HEK293 (cell line): ENCODE measurements around the gene DNAH8.

Source experiments
- CTCF ChIA-PET: fragments of 350-600 bp; formaldehyde crosslinking; extraction: SDS; loops from one replicate; lab custom pipeline; 2021; ENCODE audit warnings: antibody characterized with exemption; lab: Yijun Ruan, JAX
- POLR2A ChIA-PET: fragments of 300-600 bp; formaldehyde crosslinking; extraction: SDS; loops from one replicate; lab custom pipeline; 2020; ENCODE audit warnings: antibody characterized with exemption, inconsistent platforms; lab: Yijun Ruan, JAX
- H3K27ac ChIP-seq: fragments of 200-500 bp; sonication (Bioruptor generic); 2 replicates; pipeline ENCODE4 v1.5.1; 2014; ENCODE audit warnings: low read depth, low read length, control low read depth, inconsistent platforms; ENCODE audit errors: extremely low read depth
- H3K36me3 ChIP-seq, 2 experiments: fragments of 200-500 bp in 1 of 2; sonication (Bioruptor generic) in 1 of 2; 1 replicate in 1 of 2; 2 replicates in 1 of 2; pipeline ENCODE4 v1.5.1; 2014 to 2017; ENCODE audit warnings: inconsistent platforms in 2 of 2, low read length in 2 of 2; ENCODE audit not compliant: control insufficient read depth in 2 of 2, insufficient read depth in 1 of 2
- H3K4me1 ChIP-seq: fragments of 200-500 bp; sonication (Bioruptor generic); 2 replicates; pipeline ENCODE4 v1.5.1; 2014; ENCODE audit warnings: mild to moderate bottlenecking, low read length, inconsistent platforms; ENCODE audit not compliant: control insufficient read depth, insufficient read depth
- H3K4me3 ChIP-seq: 2 replicates; pipeline ENCODE4 v1.5.1; 2011; ENCODE audit warnings: low read depth, mild to moderate bottlenecking, control low read depth, low read length, moderate library complexity
- H3K9me3 ChIP-seq: fragments of 200-500 bp; sonication (Bioruptor generic); 2 replicates; pipeline ENCODE4 v1.5.1; 2014; ENCODE audit warnings: low read depth, low read length, inconsistent platforms; ENCODE audit not compliant: control insufficient read depth, insufficient read depth
- BCL11B ChIP-seq: fragments of 450-650 bp; formaldehyde crosslinking; IDR thresholded peaks from 2 replicates; pipeline ENCODE4 v1.5.1; 2016; ENCODE audit warnings: low read depth, missing biosample characterization, missing genetic modification characterization
- GLIS1 ChIP-seq: fragments of 450-650 bp; formaldehyde crosslinking; IDR thresholded peaks from 2 replicates; pipeline ENCODE4 v1.5.1; 2016; ENCODE audit warnings: missing biosample characterization, missing genetic modification characterization
- HOXC10 ChIP-seq: sonication (generic); formaldehyde crosslinking; IDR thresholded peaks from 2 replicates; pipeline ENCODE4 v1.8.1; 2023; ENCODE audit warnings: mild to moderate bottlenecking, missing genetic modification reagents
- PRDM6 ChIP-seq: fragments of 450-650 bp; formaldehyde crosslinking; IDR thresholded peaks from 2 replicates; pipeline ENCODE4 v1.5.1; 2017; ENCODE audit warnings: missing biosample characterization, missing genetic modification characterization
- ZBTB48 ChIP-seq: fragments of 450-650 bp; formaldehyde crosslinking; IDR thresholded peaks from 2 replicates; pipeline ENCODE4 v1.5.1; 2016; ENCODE audit warnings: missing biosample characterization, missing genetic modification characterization
- ZBTB7A ChIP-seq: fragments of 450-650 bp; formaldehyde crosslinking; IDR thresholded peaks from 2 replicates; pipeline ENCODE4 v1.5.1; 2016; ENCODE audit warnings: low read depth, missing biosample characterization, missing genetic modification characterization
- ZEB2 ChIP-seq: fragments of 450-650 bp; formaldehyde crosslinking; IDR thresholded peaks from 2 replicates; pipeline ENCODE4 v1.5.1; 2016; ENCODE audit warnings: missing biosample characterization, missing genetic modification characterization
- ZFHX2 ChIP-seq: fragments of 450-650 bp; formaldehyde crosslinking; conservative IDR thresholded peaks from 2 replicates; pipeline ENCODE4 v1.5.1; 2016; ENCODE audit warnings: missing biosample characterization, missing genetic modification characterization
- ZNF23 ChIP-seq: fragments of 450-650 bp; formaldehyde crosslinking; IDR thresholded peaks from 2 replicates; pipeline ENCODE4 v1.5.1; 2016; ENCODE audit warnings: missing biosample characterization, missing genetic modification characterization, borderline replicate concordance
- ZNF248 ChIP-seq: fragments of 450-650 bp; formaldehyde crosslinking; IDR thresholded peaks from 2 replicates; pipeline ENCODE4 v1.5.1; 2017; ENCODE audit warnings: missing biosample characterization, missing genetic modification characterization
- ZNF350 ChIP-seq: fragments of 450-650 bp; formaldehyde crosslinking; IDR thresholded peaks from 2 replicates; pipeline ENCODE4 v1.5.0; 2017; ENCODE audit warnings: missing biosample characterization, mild to moderate bottlenecking, missing genetic modification characterization
- ZNF404 ChIP-seq: fragments of 450-650 bp; formaldehyde crosslinking; IDR thresholded peaks from 2 replicates; pipeline ENCODE4 v1.5.1; 2017; ENCODE audit warnings: missing biosample characterization, missing genetic modification characterization
- ZNF449 ChIP-seq: fragments of 450-650 bp; formaldehyde crosslinking; IDR thresholded peaks from 2 replicates; pipeline ENCODE4 v1.5.1; 2017; ENCODE audit warnings: missing biosample characterization, mild to moderate bottlenecking, missing genetic modification characterization, moderate library complexity
- ZNF514 ChIP-seq: fragments of 450-650 bp; formaldehyde crosslinking; IDR thresholded peaks from 2 replicates; pipeline ENCODE4 v1.5.1; 2016; ENCODE audit warnings: missing biosample characterization, missing genetic modification characterization
- ZNF585B ChIP-seq: fragments of 450-650 bp; formaldehyde crosslinking; IDR thresholded peaks from 2 replicates; pipeline ENCODE4 v1.5.1; 2016; ENCODE audit warnings: missing biosample characterization, missing genetic modification characterization
- ZNF626 ChIP-seq: fragments of 450-650 bp; sonication (Bioruptor Pico); formaldehyde crosslinking; IDR thresholded peaks from 2 replicates; pipeline ENCODE4 v1.5.1; 2018; ENCODE audit warnings: missing biosample characterization, missing genetic modification characterization, inconsistent platforms
- ZNF639 ChIP-seq: fragments of 450-650 bp; formaldehyde crosslinking; IDR thresholded peaks from 2 replicates; pipeline ENCODE4 v1.5.1; 2016; ENCODE audit warnings: missing biosample characterization, missing genetic modification characterization
- ZNF658 ChIP-seq: fragments of 450-650 bp; formaldehyde crosslinking; IDR thresholded peaks from 2 replicates; pipeline ENCODE4; 2016; ENCODE audit warnings: missing biosample characterization, missing genetic modification characterization
- ZNF791 ChIP-seq: fragments of 450-650 bp; formaldehyde crosslinking; IDR thresholded peaks from 2 replicates; pipeline ENCODE4 v1.5.1; 2016; ENCODE audit warnings: missing biosample characterization, missing genetic modification characterization
- ZSCAN30 ChIP-seq: fragments of 450-650 bp; IDR thresholded peaks from 2 replicates; pipeline ENCODE4 v1.5.1; 2018; ENCODE audit warnings: missing biosample characterization, mild to moderate bottlenecking, missing genetic modification characterization, moderate library complexity
- TF ChIP-seq, protein P1 (sequence below): fragments of 450-650 bp; formaldehyde crosslinking; IDR thresholded peaks from 2 replicates; pipeline ENCODE4 v1.5.1; 2016; ENCODE audit warnings: missing biosample characterization, missing genetic modification characterization, borderline replicate concordance

The DNAH8 gene

GRCh38 chr6:39076623-39077535 is 361.8 kb downstream of the DNAH8 start:
- ChIA-PET CTCF (interaction anchor here (0.6 to 1.1 kb wide), 3 partner anchors 17 to 103 kb away, joined by 3 read pairs; no protein-coding TSS in a partner anchor), POLR2A (no interaction called here)
- no peak for TF ChIP-seq ZFHX2 (tag by site-specific recombination)
- TF ChIP-seq, all 188 proteins: peak for 0

GRCh38 chr6:39077882-39078594 is 362.9 kb downstream of the DNAH8 start:
- CTCF ChIA-PET: interaction anchor here (0.7 kb wide), 1 partner anchor 743 kb away, joined by 3 read pairs; no protein-coding TSS in a partner anchor
- Histone ChIP-seq H3K4me3 (no peak overlapping the region), H3K9me3 (no peaks in the 10 kb centered on the region), H3K27ac (no peak overlapping the region), H3K36me3 (no peaks in the 10 kb centered on the region), H3K4me1 (no peaks in the 10 kb centered on the region)
- TF ChIP-seq ZNF585B (no peak), ZBTB7A (tag by site-specific recombination) (no peak), ZNF248 (tag by site-specific recombination) (no peak)
- POLR2A ChIA-PET: no interaction called here

More at GRCh38 chr6:39076623-39077535, 361.8 kb downstream of the DNAH8 start:
- H3K36me3 ChIP-seq: no peaks in the 10 kb centered on the region
- no peak overlapping the region for H3K27ac ChIP-seq
- no peaks in the 10 kb centered on the region for H3K4me1 ChIP-seq
- H3K9me3 ChIP-seq: no peaks in the 10 kb centered on the region
- no peak overlapping the region for H3K4me3 ChIP-seq

DNA sequence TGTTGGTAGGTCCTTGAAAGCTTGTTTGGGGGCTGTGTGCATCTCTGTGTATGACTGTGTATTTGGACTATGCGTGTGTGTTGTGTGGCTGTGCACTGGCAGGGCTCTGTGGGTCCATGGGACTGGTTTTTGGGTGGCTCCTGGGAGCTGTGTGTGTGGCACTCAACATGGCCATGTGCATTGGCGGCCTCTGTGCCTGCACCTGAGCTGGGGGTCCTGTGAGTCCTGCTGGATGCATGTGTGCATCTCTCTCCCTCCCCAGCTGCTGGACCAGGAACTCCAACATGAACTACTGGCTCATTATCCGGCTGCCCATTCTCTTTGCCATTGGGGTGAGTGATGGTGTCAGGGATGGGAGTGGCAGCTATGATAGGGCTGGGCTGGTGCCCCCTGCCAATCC is 363.6 kb downstream of the DNAH8 start:
- POLR2A ChIA-PET: no interaction called here
- H3K4me1 ChIP-seq: no peaks in the 10 kb centered on the region
- no peak overlapping the region for H3K4me3 ChIP-seq
- no peaks in the 10 kb centered on the region for H3K9me3 ChIP-seq
- TF ChIP-seq ZNF449 (tag by site-specific recombination) (no peak), ZNF791 (tag by site-specific recombination) (no peak), ZNF585B (no peak), ZNF350 (tag by site-specific recombination) (no peak), ZNF404 (tag by site-specific recombination) (no peak), ZNF639 (tag by site-specific recombination) (no peak), ZNF626 (tag by site-specific recombination) (no peak), ZNF658 (tag by site-specific recombination) (no peak), ZBTB48 (tag by site-specific recombination) (no peak), HOXC10 (CRISPR knock-in tag) (no peak), ZEB2 (no peak), BCL11B (tag by site-specific recombination) (no peak), ZSCAN30 (tag by site-specific recombination) (no peak), ZNF514 (no peak), PRDM6 (tag by site-specific recombination) (no peak), ZNF23 (tag by site-specific recombination) (no peak), GLIS1 (no peak)
- TF ChIP-seq, protein P1, sequence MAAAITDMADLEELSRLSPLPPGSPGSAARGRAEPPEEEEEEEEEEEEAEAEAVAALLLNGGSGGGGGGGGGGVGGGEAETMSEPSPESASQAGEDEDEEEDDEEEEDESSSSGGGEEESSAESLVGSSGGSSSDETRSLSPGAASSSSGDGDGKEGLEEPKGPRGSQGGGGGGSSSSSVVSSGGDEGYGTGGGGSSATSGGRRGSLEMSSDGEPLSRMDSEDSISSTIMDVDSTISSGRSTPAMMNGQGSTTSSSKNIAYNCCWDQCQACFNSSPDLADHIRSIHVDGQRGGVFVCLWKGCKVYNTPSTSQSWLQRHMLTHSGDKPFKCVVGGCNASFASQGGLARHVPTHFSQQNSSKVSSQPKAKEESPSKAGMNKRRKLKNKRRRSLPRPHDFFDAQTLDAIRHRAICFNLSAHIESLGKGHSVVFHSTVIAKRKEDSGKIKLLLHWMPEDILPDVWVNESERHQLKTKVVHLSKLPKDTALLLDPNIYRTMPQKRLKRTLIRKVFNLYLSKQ: no peak
- TF ChIP-seq, all 188 proteins: peak for 0
- no peak overlapping the region for H3K27ac ChIP-seq
- CTCF ChIA-PET: interaction anchor here (0.7 kb wide), 1 partner anchor 743 kb away, joined by 3 read pairs; no protein-coding TSS in a partner anchor
- no peaks in the 10 kb centered on the region for H3K36me3 ChIP-seq
